Stimulated activated memory B cell treated with anti-CD40 and anti-IgM and Interleukin-4, amounts not matched to agents 10 μg/mL and 1 μg/mL and 100 μg/mL, for 72 hours (primary cell): ENCODE data around the gene LNX1.

ENCODE experiments used
- ATAC-seq: fragments of 150-1000 bp; cut with Tn5 transposase; 2 replicates; pipeline ENCODE4 v1.10.0; 2021
- H3K27ac Mint-ChIP-seq: one replicate; pipeline ENCODE4 v1.8.0; 2022; ENCODE audit warnings: mild to moderate bottlenecking, mixed read lengths
- H3K27me3 Mint-ChIP-seq: one replicate; pipeline ENCODE4 v1.8.0; 2022; ENCODE audit warnings: mixed read lengths
- H3K36me3 Mint-ChIP-seq: one replicate; pipeline ENCODE4 v1.8.0; 2022; ENCODE audit warnings: mixed read lengths
- H3K4me1 Mint-ChIP-seq: one replicate; pipeline ENCODE4 v1.8.0; 2022; ENCODE audit warnings: mixed read lengths
- H3K4me3 Mint-ChIP-seq: one replicate; pipeline ENCODE4 v1.8.0; 2022; ENCODE audit warnings: mild to moderate bottlenecking, moderate library complexity, mixed read lengths
- H3K9me3 Mint-ChIP-seq: one replicate; pipeline ENCODE4 v1.8.0; 2022; ENCODE audit warnings: mixed read lengths

LNX1 gene

DNA sequence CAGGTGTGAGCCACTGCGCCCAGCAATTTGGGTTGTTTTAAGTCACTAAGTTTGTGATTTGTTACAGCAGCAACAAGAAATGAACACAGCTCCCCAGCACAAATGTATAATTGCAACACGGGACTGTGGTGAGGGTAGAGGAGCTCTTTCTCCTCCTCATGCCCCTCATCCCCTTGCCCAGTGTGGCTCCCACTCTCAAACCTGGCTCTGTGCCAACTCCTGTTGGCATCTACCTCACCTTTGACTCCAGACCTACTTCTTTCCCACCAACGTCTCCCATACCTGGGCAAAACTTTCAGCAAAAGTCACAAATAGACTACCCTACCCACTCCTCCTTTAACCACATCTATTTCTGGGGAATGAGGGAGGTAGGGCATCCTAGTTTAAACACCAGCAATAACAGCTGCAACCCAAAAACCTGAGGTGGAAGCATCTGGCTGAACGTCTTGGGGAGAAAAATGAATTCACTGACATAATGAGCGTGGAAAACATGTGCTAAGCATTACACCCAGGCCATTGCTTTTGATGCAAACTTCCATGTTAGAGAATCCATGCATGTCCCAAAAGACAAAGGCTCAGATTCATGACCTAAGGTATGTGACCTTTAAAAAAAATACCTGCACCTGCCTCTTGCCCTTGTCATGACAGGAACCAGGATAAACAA lies 19.2 kb downstream of the LNX1 start:
- Mint-ChIP-seq H3K27me3 (no peaks in the 10 kb centered on the region), H3K9me3 (no peaks in the 10 kb centered on the region), H3K4me3 (no peak overlapping the region), H3K36me3 (no peaks in the 10 kb centered on the region), H3K27ac (no peak overlapping the region), H3K4me1 (no peaks in the 10 kb centered on the region)
- no peak for ATAC-seq

DNA sequence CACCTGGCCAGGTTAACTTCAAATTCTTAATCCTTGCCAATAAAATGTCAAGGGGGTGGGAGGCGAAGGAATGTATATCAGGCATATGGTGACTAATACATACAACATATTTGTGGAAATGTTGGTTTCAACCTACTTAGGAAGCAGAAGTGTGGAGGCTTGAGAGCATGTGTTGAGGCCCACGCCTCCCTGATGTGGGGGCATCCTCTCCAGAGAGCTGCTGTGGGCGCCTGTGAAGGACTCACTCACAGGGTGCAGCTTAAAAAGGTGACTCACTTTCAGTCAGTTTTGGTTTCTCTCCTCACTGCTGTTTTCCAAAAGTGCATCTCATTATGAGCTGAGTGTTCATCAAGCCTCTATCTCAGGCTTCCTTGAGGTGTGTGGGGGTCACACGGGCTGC lies 27.5 kb downstream of the LNX1 start:
- no peak overlapping the region for H3K4me3 Mint-ChIP-seq
- H3K27ac Mint-ChIP-seq = no peak overlapping the region
- H3K27me3 Mint-ChIP-seq = peaks cover 26% of the 10 kb centered on the region
- H3K4me1 Mint-ChIP-seq = no peaks in the 10 kb centered on the region
- no peaks in the 10 kb centered on the region for H3K9me3 Mint-ChIP-seq
- ATAC-seq = peak; percentile 67
- H3K36me3 Mint-ChIP-seq = no peaks in the 10 kb centered on the region

DNA sequence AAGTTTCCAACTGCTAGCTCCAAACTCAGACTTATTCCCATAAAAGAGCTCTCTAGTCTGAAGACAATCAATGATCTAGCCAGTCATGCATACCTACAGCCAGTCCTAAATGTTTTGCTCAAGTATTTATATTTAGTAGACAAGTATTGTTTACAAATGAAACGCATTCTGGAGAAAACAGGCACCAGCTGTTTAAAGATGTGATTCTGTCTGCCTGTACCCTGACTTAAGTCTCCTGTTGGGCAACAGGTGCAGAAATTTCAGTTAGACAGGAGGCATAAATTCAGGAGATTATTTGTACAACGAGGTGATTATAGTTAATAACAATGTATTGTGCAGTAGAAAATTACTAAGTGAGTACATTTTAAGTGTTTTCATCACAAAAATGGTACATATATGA lies 28.9 kb downstream of the LNX1 start:
- no peaks in the 10 kb centered on the region for H3K4me1 Mint-ChIP-seq
- H3K9me3 Mint-ChIP-seq = no peaks in the 10 kb centered on the region
- peaks cover 34% of the 10 kb centered on the region for H3K27me3 Mint-ChIP-seq
- H3K27ac Mint-ChIP-seq = no peak overlapping the region
- H3K4me3 Mint-ChIP-seq = no peak overlapping the region
- ATAC-seq = no peak
- no peaks in the 10 kb centered on the region for H3K36me3 Mint-ChIP-seq

DNA sequence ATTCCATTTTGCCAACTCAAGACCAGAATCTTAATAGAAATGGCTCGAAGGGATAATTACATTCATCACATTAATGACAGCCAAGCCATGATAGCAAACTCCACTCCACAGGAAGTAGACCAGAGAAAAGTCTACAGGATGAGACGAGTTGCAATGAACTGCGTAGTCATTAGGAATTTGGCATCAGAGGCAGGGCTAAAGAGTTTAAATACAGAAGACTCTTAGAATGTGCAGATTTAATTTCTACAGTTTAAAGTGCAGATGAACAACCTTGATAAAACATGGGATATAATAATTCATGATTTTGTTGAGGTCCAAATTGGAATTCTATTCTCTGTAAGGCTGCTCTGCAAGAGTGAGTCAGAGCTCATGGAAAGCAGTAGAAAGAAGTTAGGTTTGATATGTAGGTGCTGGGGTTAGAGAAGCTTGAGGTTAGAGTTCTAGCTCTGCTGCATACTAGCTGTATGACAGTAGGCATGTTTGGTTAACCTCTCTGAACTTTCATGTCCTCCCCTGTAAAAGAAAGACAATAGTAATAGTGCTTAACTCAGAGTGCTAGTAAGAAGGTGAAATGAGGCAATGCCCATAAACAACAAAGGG lies 32.2 kb downstream of the LNX1 start:
- no peaks in the 10 kb centered on the region for H3K36me3 Mint-ChIP-seq
- peaks cover 27% of the 10 kb centered on the region for H3K27me3 Mint-ChIP-seq
- no peak overlapping the region for H3K4me3 Mint-ChIP-seq
- ATAC-seq = no peak
- no peak overlapping the region for H3K27ac Mint-ChIP-seq
- H3K9me3 Mint-ChIP-seq = no peaks in the 10 kb centered on the region
- no peaks in the 10 kb centered on the region for H3K4me1 Mint-ChIP-seq

DNA sequence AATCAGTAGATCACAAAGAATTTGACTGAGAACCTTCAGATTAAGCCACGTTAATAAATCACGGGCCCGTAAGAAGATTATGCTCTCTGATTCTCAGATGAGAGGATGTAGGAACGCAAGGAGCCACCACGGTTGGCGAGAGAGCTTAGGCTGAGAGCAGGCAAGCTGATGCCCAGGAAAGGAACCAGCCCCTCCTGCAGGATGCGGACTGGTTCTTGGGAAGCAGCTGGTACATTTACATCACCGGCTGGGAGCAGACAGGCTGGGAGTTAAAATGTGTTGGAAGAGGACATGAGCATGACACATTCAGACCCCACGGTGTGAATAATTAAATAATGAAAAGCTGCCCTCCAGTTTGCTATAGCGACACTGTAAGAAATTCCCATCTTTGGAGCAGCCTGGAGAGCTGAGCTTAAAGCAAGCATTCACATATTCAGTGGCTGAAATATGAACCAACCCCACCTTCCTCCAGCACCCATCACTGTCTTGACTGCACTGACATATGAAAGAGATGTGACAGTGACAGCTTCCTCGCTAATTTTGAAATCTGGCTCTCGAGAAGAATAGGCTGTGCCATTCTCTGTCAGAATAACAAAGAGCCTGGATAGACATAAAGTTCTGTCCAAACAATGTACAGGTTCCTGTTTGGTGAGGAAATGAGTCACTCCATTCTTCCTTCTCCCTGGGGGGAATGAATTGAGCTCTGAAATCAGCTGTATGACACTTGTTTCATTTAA lies 33.1 kb downstream of the LNX1 start:
- no peak overlapping the region for H3K27ac Mint-ChIP-seq
- H3K4me3 Mint-ChIP-seq = no peak overlapping the region
- H3K4me1 Mint-ChIP-seq = no peaks in the 10 kb centered on the region
- no peak for ATAC-seq
- no peaks in the 10 kb centered on the region for H3K36me3 Mint-ChIP-seq
- no peaks in the 10 kb centered on the region for H3K9me3 Mint-ChIP-seq
- H3K27me3 Mint-ChIP-seq = peaks cover 25% of the 10 kb centered on the region

DNA sequence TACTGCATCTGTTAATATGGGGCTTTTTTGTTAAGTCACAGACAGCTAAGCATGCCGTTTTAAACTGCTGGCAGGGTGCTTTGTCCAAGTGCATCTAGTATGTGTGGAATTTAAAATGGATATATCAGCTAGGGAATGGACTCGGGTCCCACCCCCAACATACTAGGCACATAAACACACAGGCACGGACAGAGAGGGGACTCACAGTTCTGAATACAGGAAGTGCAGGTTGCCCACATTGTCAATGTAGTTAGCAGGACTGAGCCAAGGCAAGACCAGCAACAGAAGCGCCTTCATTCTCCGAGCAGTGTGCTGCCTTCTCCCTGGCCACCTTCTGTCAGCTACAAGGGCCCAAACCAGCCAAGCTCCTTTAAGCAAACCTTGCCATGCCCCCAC lies 33.6 kb downstream of the LNX1 start:
- Mint-ChIP-seq H3K9me3 (no peaks in the 10 kb centered on the region), H3K4me1 (no peaks in the 10 kb centered on the region), H3K27me3 (peaks cover 25% of the 10 kb centered on the region), H3K4me3 (no peak overlapping the region), H3K36me3 (no peaks in the 10 kb centered on the region), H3K27ac (no peak overlapping the region)
- ATAC-seq = no peak

DNA sequence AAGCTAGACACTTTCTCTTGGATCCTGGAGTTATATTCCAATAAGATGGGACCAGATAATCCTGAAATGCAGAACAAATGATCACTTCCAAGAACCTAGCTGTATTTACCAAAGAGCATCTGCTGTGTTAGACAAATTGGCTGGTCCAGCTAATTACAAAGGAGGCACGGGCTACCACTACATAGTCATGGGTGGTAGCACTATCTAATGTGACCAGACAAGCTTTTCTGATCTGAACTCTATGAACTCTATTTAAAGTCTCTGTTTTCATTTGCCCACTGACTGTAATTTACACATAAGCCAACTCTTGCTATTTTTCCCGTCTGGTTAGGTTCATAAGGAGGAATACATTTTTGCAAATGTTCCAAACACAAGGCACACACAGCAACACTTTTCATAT lies 34.6 kb downstream of the LNX1 start:
- ATAC-seq = no peak
- H3K36me3 Mint-ChIP-seq = no peaks in the 10 kb centered on the region
- no peaks in the 10 kb centered on the region for H3K4me1 Mint-ChIP-seq
- H3K9me3 Mint-ChIP-seq = no peaks in the 10 kb centered on the region
- no peak overlapping the region for H3K27ac Mint-ChIP-seq
- peaks cover 24% of the 10 kb centered on the region for H3K27me3 Mint-ChIP-seq
- H3K4me3 Mint-ChIP-seq = no peak overlapping the region

DNA sequence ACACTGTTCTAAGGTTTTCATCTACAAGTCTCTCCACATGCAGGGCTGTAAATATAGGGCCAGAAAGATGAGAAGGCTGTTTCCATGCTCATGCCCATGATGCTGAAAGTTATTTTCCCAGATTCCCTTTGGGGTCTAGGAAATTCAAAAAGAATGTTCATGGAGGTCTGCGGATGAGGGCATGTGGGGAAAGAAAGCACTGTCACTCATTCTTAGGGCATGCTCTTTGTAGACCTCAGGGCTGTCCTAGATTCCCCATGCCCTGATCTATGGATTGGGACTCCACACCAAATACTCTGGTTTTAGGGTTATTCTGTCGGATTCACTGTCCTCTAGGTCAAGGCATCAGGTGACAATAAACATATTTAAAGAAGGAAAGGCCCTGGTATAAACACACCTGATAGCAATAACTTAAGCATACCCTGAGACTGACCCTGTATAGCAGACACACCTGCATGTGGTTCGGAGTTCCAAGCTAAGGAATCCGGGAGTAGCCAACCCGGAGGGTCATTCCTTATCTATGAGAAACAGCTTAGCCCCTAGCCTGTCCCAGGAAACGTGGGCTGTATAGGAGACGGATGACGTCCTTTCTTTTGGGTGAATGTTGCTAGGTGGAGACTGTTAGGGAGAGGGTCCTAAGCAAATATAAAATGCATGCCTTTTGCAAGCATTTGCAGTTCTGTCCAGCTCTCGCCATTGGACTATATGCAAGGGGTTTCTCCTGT lies 37.6 kb downstream of the LNX1 start:
- H3K27ac Mint-ChIP-seq = no peak overlapping the region
- H3K9me3 Mint-ChIP-seq = no peaks in the 10 kb centered on the region
- H3K27me3 Mint-ChIP-seq = peaks cover 9% of the 10 kb centered on the region
- peak; percentile 35 for ATAC-seq
- H3K4me3 Mint-ChIP-seq = no peak overlapping the region
- H3K4me1 Mint-ChIP-seq = no peaks in the 10 kb centered on the region
- no peaks in the 10 kb centered on the region for H3K36me3 Mint-ChIP-seq

DNA sequence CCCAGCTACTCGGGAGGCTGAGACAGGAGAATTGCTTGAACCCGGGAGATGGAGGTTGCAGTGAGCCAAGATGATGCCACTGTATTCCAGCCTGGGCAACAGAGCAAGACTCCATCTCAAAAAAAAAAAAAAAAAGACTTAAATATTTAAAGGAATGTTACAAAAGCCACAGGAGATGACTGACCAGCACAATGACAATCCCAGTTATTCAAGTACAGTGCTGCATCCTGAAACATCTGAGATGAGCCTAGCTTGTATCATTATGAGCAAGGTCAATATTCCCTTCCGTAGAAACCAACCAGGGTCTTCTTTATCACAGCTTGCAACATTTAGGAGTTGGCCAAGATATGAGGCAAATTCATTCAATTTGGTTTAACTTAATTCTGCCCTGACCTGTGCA lies 38.6 kb downstream of the LNX1 start:
- no peaks in the 10 kb centered on the region for H3K4me1 Mint-ChIP-seq
- H3K4me3 Mint-ChIP-seq = no peak overlapping the region
- ATAC-seq = no peak
- peaks cover 6% of the 10 kb centered on the region for H3K27me3 Mint-ChIP-seq
- H3K9me3 Mint-ChIP-seq = no peaks in the 10 kb centered on the region
- H3K36me3 Mint-ChIP-seq = no peaks in the 10 kb centered on the region
- H3K27ac Mint-ChIP-seq = no peak overlapping the region

DNA sequence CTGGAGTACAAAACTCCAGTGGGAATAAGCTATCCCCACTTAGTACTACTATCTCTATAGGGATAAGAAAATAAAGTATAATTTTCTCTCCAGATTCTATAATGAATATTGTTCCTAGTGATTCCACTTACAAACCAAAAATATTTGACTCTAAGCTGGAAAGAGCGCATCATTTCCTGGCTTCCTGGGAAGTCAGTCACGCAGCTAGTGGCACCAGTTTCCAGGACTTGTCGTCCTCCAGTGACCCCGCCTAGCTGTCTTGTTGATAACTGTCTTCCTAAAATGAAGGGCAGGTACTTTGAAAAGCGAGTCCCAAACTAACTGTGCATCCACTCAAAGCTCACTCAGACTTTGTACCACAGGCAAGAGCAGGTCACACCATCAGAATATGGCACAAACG lies 39.3 kb downstream of the LNX1 start:
- no peaks in the 10 kb centered on the region for H3K4me1 Mint-ChIP-seq
- H3K27me3 Mint-ChIP-seq = peaks cover 10% of the 10 kb centered on the region
- no peak for ATAC-seq
- no peaks in the 10 kb centered on the region for H3K36me3 Mint-ChIP-seq
- H3K27ac Mint-ChIP-seq = no peak overlapping the region
- no peak overlapping the region for H3K4me3 Mint-ChIP-seq
- H3K9me3 Mint-ChIP-seq = no peaks in the 10 kb centered on the region

DNA sequence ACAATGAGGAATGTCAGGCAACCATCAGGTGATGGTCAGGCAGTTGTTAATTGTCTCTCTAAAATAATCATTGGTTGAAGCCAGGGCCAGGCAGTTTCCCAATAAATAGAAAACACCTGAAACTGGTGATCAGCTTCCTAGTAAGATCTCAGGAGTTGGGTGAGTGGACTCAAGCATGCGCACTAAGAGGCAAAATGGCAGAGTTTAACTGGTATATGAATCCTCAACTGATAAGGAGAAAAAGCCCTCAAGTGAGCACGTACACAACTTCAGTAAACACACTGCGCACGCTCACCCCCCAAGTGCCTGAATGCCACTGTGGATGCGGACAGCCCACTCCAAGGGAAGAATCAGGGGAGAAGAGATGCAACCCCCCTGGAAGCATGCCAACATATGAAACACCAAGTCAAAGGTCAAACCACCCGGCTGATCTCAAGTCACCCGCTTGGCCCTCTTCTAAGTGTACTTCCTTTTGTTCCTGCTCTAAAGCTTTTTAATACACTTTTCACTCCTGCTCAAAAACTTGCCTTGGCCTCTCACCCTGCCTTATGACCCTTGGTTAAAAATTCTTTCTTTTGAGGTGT lies 39.9 kb downstream of the LNX1 start:
- Mint-ChIP-seq H3K27me3 (peaks cover 16% of the 10 kb centered on the region), H3K36me3 (no peaks in the 10 kb centered on the region), H3K9me3 (no peaks in the 10 kb centered on the region), H3K27ac (no peak overlapping the region), H3K4me1 (no peaks in the 10 kb centered on the region), H3K4me3 (no peak overlapping the region)
- ATAC-seq = no peak

DNA sequence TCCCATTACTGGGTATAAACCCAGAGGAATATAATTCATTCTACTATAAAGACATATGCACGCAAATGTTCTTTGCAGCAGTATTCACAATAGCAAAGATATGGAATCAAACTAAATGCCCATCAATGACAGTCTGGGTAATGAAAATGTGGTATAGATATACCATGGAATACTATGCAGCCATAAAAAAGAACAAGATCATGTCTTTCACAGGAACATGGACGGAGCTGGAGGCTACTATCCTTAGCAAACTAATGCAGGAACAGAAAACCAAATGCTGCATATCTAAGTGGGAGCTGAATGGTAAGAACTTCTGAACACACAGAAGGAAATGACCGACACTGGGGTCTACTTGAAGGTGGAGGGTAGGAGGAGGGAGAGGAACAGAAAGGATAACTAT lies 42.6 kb downstream of the LNX1 start:
- Mint-ChIP-seq H3K27ac (no peak overlapping the region), H3K27me3 (peaks cover 18% of the 10 kb centered on the region), H3K9me3 (no peaks in the 10 kb centered on the region), H3K36me3 (no peaks in the 10 kb centered on the region), H3K4me3 (no peak overlapping the region), H3K4me1 (no peaks in the 10 kb centered on the region)
- no peak for ATAC-seq

DNA sequence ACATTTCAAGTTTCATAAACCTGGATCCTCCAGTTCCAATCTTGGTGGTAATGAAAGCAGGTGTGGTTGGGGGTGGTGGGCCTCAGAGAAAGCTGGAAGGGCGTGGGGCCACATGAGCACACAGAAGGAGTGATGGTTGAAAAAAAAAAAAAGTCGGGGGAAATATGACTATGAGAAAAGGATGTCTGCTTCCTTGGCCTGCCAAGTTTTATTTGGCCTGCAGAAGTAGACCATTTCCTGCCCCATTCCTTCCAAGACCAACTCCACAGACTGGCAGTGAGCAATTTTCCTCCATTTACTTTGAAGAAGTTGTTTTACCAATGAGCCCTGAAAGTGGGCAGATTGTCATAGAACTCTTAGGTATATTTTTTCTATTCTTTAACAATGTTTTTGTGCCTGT lies 43.3 kb downstream of the LNX1 start:
- Mint-ChIP-seq H3K4me1 (no peaks in the 10 kb centered on the region), H3K4me3 (no peak overlapping the region), H3K36me3 (no peaks in the 10 kb centered on the region), H3K27me3 (peaks cover 18% of the 10 kb centered on the region), H3K27ac (no peak overlapping the region), H3K9me3 (no peaks in the 10 kb centered on the region)
- no peak for ATAC-seq

DNA sequence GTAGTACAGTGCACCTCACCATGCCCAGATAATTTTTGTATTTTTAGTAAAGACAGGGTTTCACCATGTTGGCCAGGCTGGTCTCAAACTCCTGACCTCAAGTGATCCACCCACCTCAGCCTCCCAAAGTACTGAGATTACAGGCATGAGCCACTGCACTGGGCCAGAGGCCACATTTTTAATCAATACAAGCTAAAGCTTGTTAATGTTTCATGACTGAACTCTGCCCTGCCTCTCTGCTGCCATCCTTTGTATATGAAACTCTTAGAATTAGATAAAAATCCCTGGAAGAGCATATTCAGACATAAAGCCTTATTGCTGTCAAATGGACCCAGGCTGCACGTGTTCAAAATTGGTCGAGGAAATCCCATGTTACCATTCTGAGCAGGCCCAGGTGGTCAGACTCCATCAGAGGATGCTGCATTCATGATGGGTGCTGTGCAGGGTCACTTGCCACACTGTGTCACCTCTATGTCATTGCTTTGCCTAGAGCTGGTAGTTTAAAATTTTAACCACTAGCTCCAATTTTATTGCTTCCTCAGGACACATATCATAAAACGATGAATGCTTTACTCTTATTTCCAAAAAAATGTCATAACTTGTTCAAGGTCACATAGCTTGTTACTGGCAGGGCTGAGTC lies 45.2 kb downstream of the LNX1 start:
- Mint-ChIP-seq H3K9me3 (no peaks in the 10 kb centered on the region), H3K4me3 (no peak overlapping the region), H3K36me3 (no peaks in the 10 kb centered on the region), H3K27me3 (peaks cover 18% of the 10 kb centered on the region), H3K4me1 (peaks cover 6% of the 10 kb centered on the region), H3K27ac (no peak overlapping the region)
- no peak for ATAC-seq

DNA sequence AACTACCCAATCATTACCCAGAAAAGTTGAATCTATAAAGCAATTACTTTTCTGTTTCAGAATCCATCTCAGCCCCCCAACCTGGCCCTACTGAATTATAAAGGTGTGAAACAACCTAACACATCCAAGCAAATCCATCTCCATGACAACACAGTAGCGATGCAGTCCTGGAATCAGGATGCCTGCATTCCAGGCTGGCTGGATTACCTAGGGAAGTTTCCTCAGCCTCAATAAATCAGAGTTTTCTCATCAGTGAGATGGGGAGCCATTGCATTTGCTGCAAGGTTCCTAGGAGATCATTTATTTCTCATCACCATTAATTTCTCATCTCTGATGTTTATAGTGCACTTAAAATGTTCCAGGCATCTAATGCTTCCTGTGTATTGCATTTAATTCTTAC lies 46.0 kb downstream of the LNX1 start:
- H3K4me3 Mint-ChIP-seq = no peak overlapping the region
- peaks cover 6% of the 10 kb centered on the region for H3K4me1 Mint-ChIP-seq
- peaks cover 19% of the 10 kb centered on the region for H3K27me3 Mint-ChIP-seq
- H3K27ac Mint-ChIP-seq = no peak overlapping the region
- H3K9me3 Mint-ChIP-seq = no peaks in the 10 kb centered on the region
- no peak for ATAC-seq
- H3K36me3 Mint-ChIP-seq = no peaks in the 10 kb centered on the region
